HEK293 (cell line): Measurements from ENCODE around the gene AAK1.

Experiments used
- MZF1 ChIP-seq: fragments of 450-650 bp; formaldehyde crosslinking; IDR thresholded peaks from 2 replicates; pipeline ENCODE4 v1.5.1; 2017; ENCODE audit warnings: missing biosample characterization, missing genetic modification characterization, borderline replicate concordance
- ZBTB20 ChIP-seq: fragments of 450-650 bp; formaldehyde crosslinking; IDR thresholded peaks from 2 replicates; pipeline ENCODE4 v1.5.1; 2016; ENCODE audit warnings: missing biosample characterization, missing genetic modification characterization
- ZFP37 ChIP-seq: fragments of 450-650 bp; formaldehyde crosslinking; IDR thresholded peaks from 2 replicates; pipeline ENCODE4 v1.5.1; 2016; ENCODE audit warnings: missing biosample characterization, missing genetic modification characterization
- ZNF10 ChIP-seq: fragments of 450-650 bp; formaldehyde crosslinking; IDR thresholded peaks from 2 replicates; pipeline ENCODE4 v1.5.1; 2017; ENCODE audit warnings: missing biosample characterization, missing genetic modification characterization
- ZNF112 ChIP-seq: fragments of 450-650 bp; formaldehyde crosslinking; IDR thresholded peaks from 2 replicates; pipeline ENCODE4 v1.5.0; 2017; ENCODE audit warnings: missing biosample characterization, missing genetic modification characterization
- ZNF169 ChIP-seq: fragments of 450-650 bp; formaldehyde crosslinking; IDR thresholded peaks from 2 replicates; pipeline ENCODE4 v1.5.1; 2016; ENCODE audit warnings: missing biosample characterization, missing genetic modification characterization
- ZNF174 ChIP-seq: fragments of 450-650 bp; formaldehyde crosslinking; IDR thresholded peaks from 2 replicates; pipeline ENCODE4 v1.5.0; 2017; ENCODE audit warnings: missing biosample characterization, mild to moderate bottlenecking, missing genetic modification characterization
- ZNF24 ChIP-seq: fragments of 450-650 bp; formaldehyde crosslinking; IDR thresholded peaks from 2 replicates; pipeline ENCODE4 v1.5.1; 2016; ENCODE audit warnings: missing biosample characterization, missing genetic modification characterization
- ZNF366 ChIP-seq: fragments of 450-650 bp; formaldehyde crosslinking; conservative IDR thresholded peaks from 2 replicates; pipeline ENCODE4 v1.5.1; 2016; ENCODE audit warnings: missing biosample characterization, missing genetic modification characterization
- ZNF596 ChIP-seq: fragments of 450-650 bp; IDR thresholded peaks from 2 replicates; pipeline ENCODE4 v1.5.0; 2018; ENCODE audit warnings: missing biosample characterization, mild to moderate bottlenecking, missing genetic modification characterization, moderate library complexity
- ZSCAN16 ChIP-seq: fragments of 450-650 bp; formaldehyde crosslinking; IDR thresholded peaks from 2 replicates; pipeline ENCODE4 v1.5.1; 2016; ENCODE audit warnings: missing biosample characterization, missing genetic modification characterization
- TF ChIP-seq, protein P1 (sequence below): fragments of 450-650 bp; formaldehyde crosslinking; IDR thresholded peaks from 2 replicates; pipeline ENCODE4 v1.5.1; 2016; ENCODE audit warnings: missing biosample characterization, missing genetic modification characterization
- TF ChIP-seq, protein P2 (sequence below): fragments of 450-650 bp; formaldehyde crosslinking; IDR thresholded peaks from 2 replicates; pipeline ENCODE4 v1.5.1; 2016; ENCODE audit warnings: missing biosample characterization, missing genetic modification characterization
- TF ChIP-seq, protein P3 (sequence below): fragments of 450-650 bp; formaldehyde crosslinking; IDR thresholded peaks from 2 replicates; pipeline ENCODE4 v1.5.1; 2016; ENCODE audit warnings: missing biosample characterization, missing genetic modification characterization

DNA sequence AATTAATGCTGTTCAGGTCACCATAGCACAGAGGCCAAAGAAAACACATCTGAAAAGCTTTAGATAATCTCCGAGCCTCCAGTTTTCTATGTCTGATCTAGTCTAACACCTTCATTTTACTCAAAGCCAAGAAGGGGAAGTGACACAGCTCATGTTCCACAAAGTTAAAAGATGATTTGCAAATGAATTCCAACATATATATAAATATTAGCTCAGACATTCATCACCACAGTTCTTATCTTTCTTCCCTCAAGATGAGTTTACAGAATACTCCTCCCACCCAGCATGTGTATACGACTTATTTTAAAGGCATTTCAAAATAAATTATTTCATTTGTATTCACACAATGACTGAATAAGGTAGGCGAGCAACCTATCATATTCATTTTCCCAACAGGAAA, 82.4 kb downstream of the AAK1 start:
- TF ChIP-seq ZNF596 (tag by site-specific recombination) = no peak
- TF ChIP-seq ZNF10 (tag by site-specific recombination) = no peak
- TF ChIP-seq, protein P1, sequence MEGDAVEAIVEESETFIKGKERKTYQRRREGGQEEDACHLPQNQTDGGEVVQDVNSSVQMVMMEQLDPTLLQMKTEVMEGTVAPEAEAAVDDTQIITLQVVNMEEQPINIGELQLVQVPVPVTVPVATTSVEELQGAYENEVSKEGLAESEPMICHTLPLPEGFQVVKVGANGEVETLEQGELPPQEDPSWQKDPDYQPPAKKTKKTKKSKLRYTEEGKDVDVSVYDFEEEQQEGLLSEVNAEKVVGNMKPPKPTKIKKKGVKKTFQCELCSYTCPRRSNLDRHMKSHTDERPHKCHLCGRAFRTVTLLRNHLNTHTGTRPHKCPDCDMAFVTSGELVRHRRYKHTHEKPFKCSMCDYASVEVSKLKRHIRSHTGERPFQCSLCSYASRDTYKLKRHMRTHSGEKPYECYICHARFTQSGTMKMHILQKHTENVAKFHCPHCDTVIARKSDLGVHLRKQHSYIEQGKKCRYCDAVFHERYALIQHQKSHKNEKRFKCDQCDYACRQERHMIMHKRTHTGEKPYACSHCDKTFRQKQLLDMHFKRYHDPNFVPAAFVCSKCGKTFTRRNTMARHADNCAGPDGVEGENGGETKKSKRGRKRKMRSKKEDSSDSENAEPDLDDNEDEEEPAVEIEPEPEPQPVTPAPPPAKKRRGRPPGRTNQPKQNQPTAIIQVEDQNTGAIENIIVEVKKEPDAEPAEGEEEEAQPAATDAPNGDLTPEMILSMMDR (tag by site-specific recombination) = no peak
- TF ChIP-seq, protein P2, sequence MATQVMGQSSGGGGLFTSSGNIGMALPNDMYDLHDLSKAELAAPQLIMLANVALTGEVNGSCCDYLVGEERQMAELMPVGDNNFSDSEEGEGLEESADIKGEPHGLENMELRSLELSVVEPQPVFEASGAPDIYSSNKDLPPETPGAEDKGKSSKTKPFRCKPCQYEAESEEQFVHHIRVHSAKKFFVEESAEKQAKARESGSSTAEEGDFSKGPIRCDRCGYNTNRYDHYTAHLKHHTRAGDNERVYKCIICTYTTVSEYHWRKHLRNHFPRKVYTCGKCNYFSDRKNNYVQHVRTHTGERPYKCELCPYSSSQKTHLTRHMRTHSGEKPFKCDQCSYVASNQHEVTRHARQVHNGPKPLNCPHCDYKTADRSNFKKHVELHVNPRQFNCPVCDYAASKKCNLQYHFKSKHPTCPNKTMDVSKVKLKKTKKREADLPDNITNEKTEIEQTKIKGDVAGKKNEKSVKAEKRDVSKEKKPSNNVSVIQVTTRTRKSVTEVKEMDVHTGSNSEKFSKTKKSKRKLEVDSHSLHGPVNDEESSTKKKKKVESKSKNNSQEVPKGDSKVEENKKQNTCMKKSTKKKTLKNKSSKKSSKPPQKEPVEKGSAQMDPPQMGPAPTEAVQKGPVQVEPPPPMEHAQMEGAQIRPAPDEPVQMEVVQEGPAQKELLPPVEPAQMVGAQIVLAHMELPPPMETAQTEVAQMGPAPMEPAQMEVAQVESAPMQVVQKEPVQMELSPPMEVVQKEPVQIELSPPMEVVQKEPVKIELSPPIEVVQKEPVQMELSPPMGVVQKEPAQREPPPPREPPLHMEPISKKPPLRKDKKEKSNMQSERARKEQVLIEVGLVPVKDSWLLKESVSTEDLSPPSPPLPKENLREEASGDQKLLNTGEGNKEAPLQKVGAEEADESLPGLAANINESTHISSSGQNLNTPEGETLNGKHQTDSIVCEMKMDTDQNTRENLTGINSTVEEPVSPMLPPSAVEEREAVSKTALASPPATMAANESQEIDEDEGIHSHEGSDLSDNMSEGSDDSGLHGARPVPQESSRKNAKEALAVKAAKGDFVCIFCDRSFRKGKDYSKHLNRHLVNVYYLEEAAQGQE (tag by site-specific recombination) = no peak
- no peak for TF ChIP-seq MZF1
- TF ChIP-seq ZBTB20 (tag by site-specific recombination) = no peak
- TF ChIP-seq ZNF169 (tag by site-specific recombination) = no peak
- no peak for TF ChIP-seq ZNF174 (tag by site-specific recombination)
- no peak for TF ChIP-seq ZNF24
- TF ChIP-seq ZNF366 = no peak
- no peak for TF ChIP-seq ZNF112 (tag by site-specific recombination)
- TF ChIP-seq ZSCAN16 (tag by site-specific recombination) = no peak
- TF ChIP-seq, protein P3, sequence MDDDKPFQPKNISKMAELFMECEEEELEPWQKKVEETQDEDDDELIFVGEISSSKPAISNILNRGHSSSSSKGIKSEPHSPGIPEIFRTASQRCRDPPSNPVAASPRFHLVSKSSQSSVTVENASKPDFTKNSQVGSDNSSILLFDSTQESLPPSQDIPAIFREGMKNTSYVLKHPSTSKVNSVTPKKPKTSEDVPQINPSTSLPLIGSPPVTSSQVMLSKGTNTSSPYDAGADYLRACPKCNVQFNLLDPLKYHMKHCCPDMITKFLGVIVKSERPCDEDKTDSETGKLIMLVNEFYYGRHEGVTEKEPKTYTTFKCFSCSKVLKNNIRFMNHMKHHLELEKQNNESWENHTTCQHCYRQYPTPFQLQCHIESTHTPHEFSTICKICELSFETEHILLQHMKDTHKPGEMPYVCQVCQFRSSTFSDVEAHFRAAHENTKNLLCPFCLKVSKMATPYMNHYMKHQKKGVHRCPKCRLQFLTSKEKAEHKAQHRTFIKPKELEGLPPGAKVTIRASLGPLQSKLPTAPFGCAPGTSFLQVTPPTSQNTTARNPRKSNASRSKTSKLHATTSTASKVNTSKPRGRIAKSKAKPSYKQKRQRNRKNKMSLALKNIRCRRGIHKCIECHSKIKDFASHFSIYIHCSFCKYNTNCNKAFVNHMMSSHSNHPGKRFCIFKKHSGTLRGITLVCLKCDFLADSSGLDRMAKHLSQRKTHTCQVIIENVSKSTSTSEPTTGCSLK = no peak
- no peak for TF ChIP-seq ZFP37
